NCI-H2171 treated with DMSO at 0.1 percent for 48 hours (cell line): ENCODE results near the gene TMPRSS13.

Experiments
- DNase-seq: peaks from one replicate; lab custom pipeline; 2025; lab: John Stamatoyannopoulos, UW

The TMPRSS13 gene

GRCh38 chr11:117888139-117888566 is 41.0 kb downstream of the TMPRSS13 start:
- no peak for DNase-seq

- no peak for DNase-seq
Observed at GRCh38 chr11:117887431-117888138, 41.6 kb downstream of the TMPRSS13 start.

- DNase-seq, result no peak
Observed at GRCh38 chr11:117885777-117886176, 43.4 kb downstream of the TMPRSS13 start.

GRCh38 chr11:117884994-117885393 is 44.2 kb downstream of the TMPRSS13 start:
- no peak for DNase-seq

- DNase-seq, result no peak
Observed at GRCh38 chr11:117883063-117883462, 46.1 kb downstream of the TMPRSS13 start.

GRCh38 chr11:117882311-117882905 is 46.8 kb downstream of the TMPRSS13 start:
- DNase-seq, result peak; percentile 79

GRCh38 chr11:117881217-117881616 is 48.0 kb downstream of the TMPRSS13 start:
- DNase-seq, result no peak

GRCh38 chr11:117879516-117880480 is 49.4 kb downstream of the TMPRSS13 start:
- DNase-seq, result no peak

GRCh38 chr11:117878939-117879475 is 50.2 kb downstream of the TMPRSS13 start:
- DNase-seq, result no peak

GRCh38 chr11:117878314-117878938 is 50.8 kb downstream of the TMPRSS13 start:
- no peak for DNase-seq

- no peak for DNase-seq
Observed at GRCh38 chr11:117877120-117877784, 52.0 kb downstream of the TMPRSS13 start.

- DNase-seq, result peak; percentile 66
Observed at GRCh38 chr11:117876341-117877119, 52.7 kb downstream of the TMPRSS13 start, which contains the start of gene FXYD6. TSS of gene FXYD6 (minus strand) at chr11:117876658. CDS start at chr11:117842776, 33,882 bp downstream.

GRCh38 chr11:117876059-117876340 is 53.2 kb downstream of the TMPRSS13 start:
- no peak for DNase-seq

- DNase-seq, result peak; percentile 28
Observed at GRCh38 chr11:117875382-117876058, 53.7 kb downstream of the TMPRSS13 start.

GRCh38 chr11:117874910-117875381 is 54.3 kb downstream of the TMPRSS13 start:
- DNase-seq, result no peak

- no peak for DNase-seq
Observed at GRCh38 chr11:117874253-117874909, 54.8 kb downstream of the TMPRSS13 start.

GRCh38 chr11:117873828-117874125 is 55.4 kb downstream of the TMPRSS13 start:
- no peak for DNase-seq

GRCh38 chr11:117872975-117873827 is 56.0 kb downstream of the TMPRSS13 start:
- DNase-seq, result no peak
